NCI-H2107 treated with DMSO at 0.1 percent for 48 hours (cell line): Measurements from ENCODE around the gene GSDME.
"Not testable (repeated sequence)": the region's sequence is repeated elsewhere in the genome, so short reads cannot be mapped to it uniquely, and the experiment has no call there.

Experiments
- DNase-seq: peaks from one replicate; lab custom pipeline; 2025; ENCODE audit not compliant: unreplicated experiment; lab: John Stamatoyannopoulos, UW

The GSDME gene

DNA sequence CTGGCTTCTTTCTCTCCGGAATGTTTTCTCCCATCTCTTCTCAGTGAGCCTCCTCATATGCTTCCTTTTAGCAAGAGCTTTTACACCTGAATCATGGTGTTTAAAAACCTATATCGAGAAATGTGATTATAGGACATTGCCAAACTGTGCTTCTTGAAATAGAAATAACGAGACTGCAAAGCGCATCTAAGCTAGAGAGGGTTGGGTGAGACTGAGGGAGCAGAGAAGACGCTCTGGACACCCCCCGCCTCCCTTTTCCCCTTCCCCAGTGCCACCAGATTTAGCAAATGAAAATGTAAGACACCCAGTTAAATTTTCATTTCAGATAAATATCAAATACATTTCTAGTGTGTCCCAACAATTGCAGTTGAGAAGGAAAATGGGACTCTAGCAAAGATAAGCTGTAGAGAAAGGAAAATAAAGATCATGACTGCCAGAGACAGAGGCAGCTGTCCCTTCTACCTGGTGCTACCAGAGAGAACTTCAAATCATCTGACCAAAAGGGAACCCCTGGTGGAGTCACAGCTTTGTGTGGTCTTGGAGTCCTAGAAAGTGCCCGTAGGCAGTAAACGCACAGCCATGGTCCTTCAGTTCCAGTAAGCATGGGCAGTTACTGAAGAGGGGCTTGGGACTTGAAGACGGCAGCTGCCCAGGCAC, 14.6 kb downstream of the GSDME start:
- no peak for DNase-seq

DNA sequence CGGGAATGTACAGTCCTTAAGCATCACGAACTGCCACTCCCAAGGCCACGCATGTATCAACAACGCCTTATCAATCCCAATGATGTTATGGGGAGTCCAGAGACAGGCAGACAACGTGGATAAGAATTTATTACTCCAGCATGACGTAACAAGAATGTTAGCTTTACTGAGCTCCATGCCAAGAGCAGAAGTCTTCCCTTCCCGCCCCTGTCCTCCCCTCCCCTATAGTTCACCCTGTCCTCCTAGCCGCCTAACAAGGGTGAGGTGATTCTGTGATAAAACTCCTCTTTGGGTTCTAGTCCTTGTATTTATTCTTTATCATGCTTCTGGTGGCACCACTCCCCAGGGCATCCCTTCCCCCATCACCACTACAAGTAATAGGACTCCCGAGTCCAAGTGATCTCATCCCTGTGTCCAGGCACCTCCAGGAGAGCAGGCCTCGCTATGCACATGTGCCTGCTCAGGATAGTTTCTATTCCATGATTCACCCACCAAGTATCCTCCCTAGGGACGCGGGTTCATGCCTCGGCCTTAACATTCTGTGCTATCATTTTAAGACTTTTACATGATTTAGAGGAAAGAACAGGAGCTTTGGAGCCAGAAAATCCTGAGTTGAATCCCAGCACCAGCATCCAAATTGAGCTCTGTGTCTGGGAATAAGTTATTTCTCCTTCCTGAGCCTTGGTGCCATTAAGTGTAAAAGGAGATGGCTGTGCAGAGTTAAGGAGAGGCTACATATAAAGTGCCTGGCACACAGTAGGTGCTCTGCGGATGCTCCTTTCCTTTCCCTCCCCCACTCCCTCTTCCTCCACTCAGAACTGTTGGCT, 15.4 kb downstream of the GSDME start:
- DNase-seq = no peak

DNA sequence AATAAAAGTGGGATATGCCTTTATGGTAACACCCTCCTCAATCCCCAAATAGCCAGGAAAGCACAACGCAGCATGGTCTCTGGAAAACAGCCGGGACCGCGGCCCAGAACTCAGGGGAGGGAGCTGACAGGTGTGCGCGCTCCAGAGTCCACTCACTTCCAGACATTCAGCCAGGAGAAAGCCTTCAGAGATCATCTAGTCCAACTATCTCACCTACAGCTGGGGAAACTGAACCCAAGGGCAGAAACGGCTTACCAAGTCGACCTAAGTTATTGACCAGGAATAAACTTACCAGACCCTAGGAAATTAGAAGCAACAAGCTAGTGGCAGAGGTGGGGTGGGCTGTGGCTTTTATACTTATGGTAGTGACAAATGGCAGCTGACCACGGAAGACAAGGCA, 16.4 kb downstream of the GSDME start:
- DNase-seq = no peak

DNA sequence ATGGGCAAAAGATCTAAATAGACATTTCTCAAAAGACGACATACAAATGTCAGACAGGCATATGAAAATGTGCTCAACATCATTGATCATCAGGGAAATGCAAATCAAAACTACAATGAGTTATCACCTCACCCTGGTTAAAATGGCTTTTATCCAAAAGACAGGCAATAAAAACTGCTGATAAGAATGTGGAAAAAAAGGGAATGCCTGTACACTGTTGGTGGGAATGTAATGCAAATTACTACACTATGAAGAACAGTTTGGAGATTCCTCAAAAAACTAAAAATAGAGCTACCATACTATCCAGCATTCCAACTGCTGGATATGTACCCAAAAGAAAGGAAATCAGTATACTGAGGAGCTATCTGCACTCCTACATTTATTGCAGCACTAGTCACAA, 18.0 kb downstream of the GSDME start:
- DNase-seq = no peak

DNA sequence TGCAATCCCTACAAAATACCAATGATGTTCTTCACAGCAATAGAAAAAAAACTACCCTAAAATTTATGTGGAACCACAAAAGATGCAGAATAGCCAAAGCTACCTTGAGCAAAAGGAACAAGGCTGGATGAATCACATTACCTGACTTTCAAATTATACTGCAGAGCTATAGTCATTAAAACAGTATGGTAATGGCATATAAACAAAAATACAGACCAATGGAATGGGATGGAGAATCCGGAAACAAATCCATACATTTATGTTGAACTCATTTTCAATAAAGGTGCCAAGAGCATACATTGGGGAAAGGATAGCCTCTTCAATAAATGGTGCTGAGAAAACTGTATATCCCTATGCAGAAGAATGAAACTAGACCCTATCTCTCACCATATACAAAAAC, 18.7 kb downstream of the GSDME start:
- no peak for DNase-seq

DNA sequence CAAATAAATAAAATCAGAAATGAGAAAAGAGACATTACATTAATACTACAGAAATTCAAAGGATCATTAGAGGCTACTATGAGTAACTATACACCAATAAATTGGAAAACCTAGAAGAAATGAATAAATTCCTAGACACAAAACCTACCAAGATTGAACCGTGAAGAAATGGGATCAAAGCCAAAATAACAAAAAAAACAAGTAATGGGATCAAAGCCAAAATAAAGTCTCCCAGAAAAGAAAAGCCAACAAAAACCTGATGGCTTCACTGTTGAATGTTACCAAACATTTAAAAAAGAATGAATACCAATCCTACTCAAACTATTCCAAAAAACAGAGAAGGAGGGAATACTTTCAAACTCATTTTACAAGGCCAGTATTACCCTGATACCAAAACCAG, 20.0 kb downstream of the GSDME start:
- DNase-seq = no peak

DNA sequence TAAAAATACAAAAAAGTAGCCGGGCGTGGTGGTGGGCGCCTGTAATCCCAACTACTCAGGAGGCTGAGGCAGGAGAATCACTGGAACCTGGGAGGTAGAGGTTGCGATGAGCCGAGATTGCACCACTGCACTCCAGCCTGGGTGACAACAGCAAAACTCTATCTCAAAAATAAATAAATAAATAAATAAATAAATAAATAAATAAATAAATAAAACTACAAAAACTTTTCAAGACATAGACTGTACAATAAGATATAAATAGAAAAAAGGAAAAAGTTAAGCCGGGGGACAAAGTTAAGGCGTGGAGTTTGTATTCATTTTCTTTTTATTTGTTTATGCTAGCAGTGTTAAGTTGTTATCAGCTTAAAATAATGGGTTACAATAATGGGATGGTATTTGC, 21.7 kb downstream of the GSDME start:
- not testable (repeated sequence) for DNase-seq

DNA sequence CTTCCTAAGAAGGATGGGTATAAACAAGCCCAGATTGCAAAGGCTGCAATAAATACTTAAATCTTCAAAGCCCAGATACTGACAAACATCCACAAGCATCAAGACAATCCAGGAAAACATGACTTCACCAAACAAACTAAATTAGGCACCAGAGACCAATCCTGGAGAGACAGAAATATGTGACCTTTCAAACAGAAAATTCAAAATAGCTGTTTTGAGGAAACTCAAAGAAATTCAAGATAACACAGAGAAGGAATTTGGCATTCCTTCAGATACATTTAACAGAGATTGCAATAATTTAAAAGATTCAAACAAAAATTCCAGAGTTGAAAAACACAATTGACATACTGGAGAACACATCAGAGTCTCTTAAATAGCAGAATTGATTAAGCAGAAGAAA, 23.0 kb downstream of the GSDME start:
- DNase-seq = no peak

DNA sequence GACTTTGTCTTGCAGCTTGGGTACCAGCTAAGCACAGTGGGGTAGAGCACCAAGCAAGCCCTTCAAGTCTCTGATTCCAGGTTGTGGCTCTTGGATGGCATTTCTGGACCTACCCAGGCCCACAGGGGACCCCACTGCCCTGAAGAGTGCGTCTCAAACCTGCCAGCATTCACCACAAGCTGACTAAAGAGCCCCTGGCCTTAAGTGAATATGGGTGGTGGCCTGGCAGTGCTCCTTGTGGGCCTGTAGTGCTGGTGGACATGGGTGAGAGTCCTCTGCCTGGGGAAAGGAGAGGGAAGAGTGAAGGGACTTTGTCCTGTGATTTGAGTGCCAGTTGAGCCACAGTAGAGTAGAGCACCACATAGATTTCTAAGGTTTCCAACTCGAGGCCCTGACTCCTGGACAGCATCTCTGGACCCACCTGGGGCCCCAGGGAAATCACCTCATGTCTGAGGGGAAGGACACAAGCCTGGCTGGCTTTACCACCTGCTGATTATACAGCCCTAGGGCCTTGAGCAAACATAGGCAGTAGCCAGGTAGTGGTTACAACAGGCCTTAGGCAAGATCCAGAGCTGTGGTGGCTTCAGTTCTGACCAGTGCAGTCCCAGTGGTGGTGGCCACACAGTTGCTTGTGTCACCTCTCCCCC, 23.7 kb downstream of the GSDME start:
- DNase-seq = no peak

DNA sequence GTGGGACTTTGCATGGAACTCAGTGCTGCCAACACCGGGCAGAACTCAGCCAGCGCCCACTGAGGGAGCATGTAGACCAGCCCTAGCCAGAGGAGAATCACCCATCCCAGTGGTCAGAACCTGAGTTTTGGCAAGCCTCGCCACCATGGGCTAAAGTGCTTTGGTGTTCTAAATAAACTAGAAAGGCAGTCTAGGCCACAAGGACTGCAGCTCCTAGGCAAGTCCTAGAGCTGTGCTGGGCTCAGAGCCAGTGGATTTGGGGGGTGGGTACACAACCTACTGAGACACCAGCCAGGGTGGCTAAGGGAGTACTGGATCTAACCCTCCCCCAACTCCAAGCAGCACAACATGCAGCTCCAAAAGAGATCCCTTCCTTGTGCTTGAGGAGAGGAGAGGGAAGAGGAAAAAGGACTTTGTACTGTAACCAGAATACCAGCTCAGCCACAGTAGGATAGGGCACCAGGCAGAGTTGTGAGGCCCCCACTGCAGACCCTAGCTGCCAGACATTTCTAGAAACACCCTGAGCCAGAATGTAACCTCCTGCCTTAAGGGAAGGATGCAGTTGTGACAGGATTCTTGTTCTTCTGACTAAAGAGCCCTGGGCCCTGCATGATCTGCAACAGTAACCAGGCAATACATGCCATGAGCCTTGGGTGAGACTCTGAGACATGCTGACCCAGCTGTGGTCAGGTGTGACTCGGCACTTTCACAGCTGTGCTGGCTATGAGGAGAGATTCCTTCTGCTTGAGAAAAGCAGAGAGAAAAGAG, 24.4 kb downstream of the GSDME start:
- DNase-seq = no peak

DNA sequence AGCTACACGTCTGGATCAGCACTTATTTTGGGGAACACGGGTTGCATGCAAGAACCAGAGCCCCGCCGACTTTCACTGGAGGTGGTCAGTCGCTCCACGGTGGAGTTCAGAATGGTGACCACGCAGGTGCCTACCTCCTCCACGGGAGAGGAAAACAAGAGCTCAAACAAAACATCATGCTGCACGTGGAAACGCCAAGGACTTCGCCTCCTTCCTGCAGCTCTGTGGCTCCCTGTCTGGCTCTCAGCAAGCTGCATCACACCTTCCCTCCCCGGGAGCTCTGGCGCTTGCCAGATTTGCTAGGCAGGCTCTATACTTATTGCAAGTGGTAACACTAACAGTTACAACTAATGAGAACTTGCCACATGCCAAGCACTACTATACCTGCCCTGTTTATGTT, 26.0 kb downstream of the GSDME start:
- DNase-seq = no peak

DNA sequence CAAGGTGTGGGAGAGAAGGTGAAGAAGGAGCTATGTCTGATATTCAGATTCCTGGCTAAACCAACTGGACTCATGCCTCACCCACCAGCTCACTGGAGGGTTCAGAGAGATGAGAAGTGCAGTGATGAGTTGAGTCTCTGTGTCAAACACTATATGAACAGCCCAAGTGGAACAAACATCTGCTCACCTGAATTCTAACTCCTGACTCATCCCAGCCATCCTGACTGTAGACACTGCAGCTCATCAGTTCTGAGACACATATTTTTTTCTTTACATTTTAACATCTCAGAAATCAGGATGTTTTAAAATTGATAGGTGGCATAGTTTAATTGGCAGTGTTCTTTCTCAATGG, 27.3 kb downstream of the GSDME start:
- no peak for DNase-seq

DNA sequence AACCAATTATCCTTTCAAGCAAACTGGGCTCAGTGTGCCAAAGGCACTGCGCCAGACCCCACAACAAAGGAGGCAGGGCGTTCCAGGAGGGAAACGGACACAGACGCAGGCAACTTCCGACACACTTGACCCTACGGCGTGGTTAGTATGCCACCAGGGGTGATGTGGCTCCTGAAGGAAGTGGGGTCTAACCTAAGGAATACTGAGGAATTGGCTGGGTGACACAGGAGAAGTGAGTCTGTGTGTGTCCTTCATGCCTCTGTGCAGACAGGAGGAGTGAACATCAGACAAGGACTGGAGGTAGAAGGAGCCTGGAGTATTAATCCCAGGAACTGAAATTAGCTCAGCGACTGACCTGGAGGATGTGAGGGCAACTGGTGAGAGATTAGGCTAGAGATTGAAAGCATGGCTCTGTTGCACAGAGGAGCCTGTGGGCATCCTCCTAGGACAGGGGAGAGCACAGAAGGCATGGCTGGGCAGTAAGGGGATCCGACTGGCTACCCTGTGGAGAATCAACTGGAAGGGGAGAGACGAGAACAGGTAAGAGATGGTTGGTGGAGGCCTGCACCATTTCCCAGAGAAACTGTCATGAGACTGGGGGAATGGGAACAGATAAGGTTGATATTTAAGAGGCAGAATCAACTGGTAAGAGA, 27.8 kb downstream of the GSDME start:
- no peak for DNase-seq

DNA sequence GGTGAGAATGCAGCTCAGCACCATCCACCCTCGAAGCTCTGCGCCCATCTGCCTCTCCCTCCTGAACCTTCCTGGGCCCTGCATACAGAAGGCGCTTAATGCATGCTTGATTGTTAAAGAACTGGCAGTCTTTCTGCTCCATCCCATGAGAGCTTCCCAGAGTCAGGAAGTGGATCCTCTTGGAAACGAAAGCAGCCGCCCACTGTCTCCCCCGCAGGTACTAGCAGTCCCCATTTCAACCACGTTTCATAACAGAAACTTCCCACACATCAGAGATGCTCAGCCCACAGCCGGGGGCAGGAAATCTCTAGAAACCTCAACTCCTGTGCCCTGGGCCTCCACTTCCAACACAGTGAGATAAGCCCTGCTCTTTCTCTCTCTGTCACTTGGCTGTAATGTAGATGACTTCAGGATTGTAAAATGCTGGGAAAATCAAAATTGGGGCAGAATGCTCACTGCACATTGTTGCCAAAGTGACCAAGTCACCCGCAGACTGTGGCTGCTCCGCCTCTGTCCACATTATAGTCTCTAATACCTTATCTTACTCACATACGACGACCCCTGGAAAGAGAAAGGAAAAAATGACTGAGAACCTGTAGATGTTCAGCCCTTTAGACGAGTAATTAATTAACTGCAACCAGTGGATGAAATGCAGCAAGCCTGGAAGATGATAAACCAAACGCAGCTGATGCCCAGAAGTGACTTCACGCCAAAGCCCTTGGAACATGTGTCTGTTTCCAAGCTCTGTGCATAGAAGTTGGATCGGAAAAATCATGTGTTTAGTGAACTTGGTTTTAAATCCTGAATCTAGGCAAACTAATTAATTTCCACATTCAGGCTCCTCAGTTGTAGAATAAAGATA, 28.5 kb downstream of the GSDME start:
- DNase-seq = no peak

DNA sequence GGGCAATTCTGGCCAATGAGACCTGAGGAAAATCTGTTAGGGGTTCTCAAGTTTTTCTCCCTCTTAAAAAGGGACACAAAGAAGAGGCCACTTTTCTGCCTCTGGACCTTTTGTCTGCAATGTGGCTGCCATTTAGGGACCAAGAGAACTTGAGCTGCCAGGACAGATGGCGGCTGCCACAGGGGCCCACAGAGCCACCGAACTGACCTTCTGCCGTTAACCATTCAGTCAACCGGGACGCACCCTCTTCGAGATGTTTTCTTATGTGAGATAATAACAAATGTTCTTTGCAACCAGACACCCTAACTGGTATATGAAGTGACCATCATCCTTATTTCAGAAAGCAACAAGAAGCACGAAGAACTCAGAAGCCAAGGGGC, 29.2 kb downstream of the GSDME start:
- DNase-seq = no peak

DNA sequence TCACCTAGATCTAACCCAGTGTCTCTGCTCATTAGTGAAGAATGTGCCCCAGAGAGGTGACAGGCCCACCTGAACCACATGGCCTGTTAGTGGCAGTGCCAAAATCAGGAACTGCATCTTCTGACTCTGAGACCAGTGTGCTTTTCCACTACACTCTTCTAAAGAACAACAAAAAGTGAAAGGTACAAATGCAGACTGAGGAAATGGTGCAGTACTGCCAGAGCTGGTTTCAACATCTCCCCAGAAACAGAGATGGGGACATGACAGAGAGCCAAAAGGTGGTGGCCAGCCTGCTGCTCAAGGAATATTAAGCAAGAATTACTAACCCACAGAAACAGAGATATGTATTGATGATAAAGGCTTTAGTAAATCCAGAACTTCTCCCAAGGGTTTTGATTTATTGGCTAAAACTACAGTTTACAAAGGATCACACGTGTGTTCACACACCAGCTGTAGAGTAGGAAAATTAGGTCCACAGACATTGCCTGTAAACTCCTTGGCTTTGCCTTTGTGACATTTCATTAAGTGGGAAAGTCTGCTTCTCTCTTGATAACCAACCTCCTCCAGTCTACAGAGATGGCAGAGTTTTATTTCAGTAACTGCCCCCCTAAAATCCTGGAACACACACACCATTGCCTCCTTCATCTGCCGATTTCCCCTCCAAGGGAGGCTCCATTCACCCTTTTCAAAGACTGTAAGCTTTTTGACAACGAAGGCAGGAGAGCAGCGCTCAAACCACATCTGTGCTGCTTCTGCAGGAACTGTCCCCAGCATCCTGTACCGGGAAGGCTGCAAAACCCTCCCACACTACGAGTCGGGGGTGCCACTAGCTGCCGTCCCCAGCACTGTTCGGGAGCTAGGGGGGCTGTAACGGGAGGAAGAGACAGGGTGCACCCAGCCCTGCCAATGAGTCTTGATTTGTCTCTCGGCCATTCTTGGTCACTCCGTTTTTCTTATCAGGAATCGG, 29.8 kb downstream of the GSDME start:
- no peak for DNase-seq

DNA sequence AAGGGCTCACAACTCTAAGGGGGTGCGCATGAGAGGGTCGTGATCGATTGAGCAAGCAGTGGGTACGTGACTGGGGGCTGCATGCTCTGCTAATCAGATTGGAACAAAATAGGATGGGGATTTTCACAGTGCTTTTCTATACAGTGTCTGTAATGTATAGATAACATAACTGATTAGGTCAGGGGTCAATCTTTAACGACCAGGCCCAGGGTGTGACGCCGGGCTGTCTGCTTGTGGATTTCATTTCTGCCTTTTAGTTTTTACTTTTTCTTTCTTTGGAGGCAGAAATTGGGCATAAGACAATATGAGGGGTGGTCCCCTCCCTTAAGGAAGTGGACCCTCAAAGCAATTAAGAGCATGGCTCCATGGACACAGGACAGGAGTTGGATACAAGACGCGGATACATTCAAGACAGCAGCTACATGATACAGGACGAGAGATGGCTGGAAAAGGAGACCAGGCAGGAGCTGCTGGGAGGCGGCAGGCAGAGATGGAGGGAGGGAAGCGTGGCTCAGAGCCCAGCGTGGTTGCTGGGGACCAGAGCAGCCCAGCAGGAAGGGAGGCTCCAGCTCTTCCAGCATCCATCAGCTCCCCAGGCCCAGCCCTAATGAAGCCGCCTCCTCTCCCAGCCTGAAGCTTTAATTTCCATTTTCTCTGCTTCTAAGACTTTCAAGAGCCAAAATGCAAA, 31.6 kb downstream of the GSDME start:
- no peak for DNase-seq

DNA sequence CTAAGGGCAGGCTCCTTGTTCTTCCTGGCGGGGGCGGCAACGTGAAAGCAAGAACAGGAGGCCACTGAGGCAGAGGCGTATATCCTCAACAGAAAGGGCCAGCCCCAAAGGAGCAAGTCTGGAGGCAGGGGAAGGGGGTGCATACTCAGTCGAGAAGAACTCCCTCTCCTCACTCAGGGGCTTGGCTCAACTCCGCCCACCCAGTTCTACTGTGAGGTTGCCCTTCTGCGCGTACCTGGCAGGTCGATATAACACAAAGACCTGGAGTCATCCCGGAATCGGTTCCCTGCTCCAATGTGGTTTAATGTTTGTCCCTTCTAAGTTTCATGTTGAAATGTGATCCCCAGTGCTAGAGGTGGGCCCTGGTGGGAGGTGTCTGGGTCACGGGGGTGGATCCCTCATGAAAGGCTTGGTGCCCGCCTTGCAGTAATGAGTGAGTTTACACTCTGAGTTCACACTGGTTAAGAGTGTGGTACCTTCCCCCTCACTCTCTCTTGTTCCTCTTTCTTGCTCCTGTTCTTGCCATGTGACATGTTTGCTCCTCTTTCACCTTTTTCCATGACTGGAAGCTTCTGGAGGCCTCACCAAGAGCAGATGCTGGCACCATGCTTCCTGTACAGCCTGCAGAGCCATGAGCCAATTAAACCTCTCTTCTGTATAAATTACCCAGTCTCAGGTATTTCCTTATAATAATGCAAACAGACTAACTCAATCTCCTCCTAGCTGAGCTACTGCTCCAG, 32.6 kb downstream of the GSDME start:
- no peak for DNase-seq
